Panc1 (cell line): ENCODE measurements around the gene JAK2. TPM values are rescaled to one million over a fixed set of nuclear protein-coding genes. Genes with fewer than 3 reads are reported as not detected.
"Not testable (repeated sequence)": the region's sequence is repeated elsewhere in the genome, so short reads cannot be mapped to it uniquely, and the experiment has no call there.

Source experiments
- ATAC-seq: fragments of 200-7000 bp; cut with Tn5 transposase; 2 replicates; pipeline ENCODE4 v1.9.1; 2020; ENCODE audit warnings: mild to moderate bottlenecking, moderate library complexity
- BruUV-seq: library from RNA; stranded (reverse); fragments of 400-500 nt; replicated peaks from 2 replicates; lab custom pipeline; 2021; lab: Mats Ljungman, UMichigan
- CTCF ChIA-PET: fragments of 300-600 bp; sonication (Branson Sonifier 250); formaldehyde crosslinking; loops from one replicate; lab custom pipeline; 2022; ENCODE audit warnings: antibody characterized with exemption; lab: Charles Lee
- POLR2A ChIA-PET: fragments of 300-600 bp; sonication (Branson Sonifier 250); formaldehyde crosslinking; loops from one replicate; lab custom pipeline; 2022; ENCODE audit warnings: antibody characterized with exemption; lab: Charles Lee
- DNase-seq: peaks from one replicate; pipeline ENCODE4 v3.0.0-alpha.2; 2010; ENCODE audit warnings: low read depth, low spot score
- H3K27ac ChIP-seq: 2 replicates; pipeline ENCODE4 v1.5.1; 2011; ENCODE audit warnings: mild to moderate bottlenecking, low read length, inconsistent platforms
- H3K27me3 ChIP-seq: fragments of 200-500 bp; sonication (Bioruptor generic); 2 replicates; pipeline ENCODE4 v1.6.0; 2014; ENCODE audit warnings: low read length, inconsistent platforms; ENCODE audit not compliant: control insufficient read depth, insufficient read depth
- H3K36me3 ChIP-seq: fragments of 200-500 bp; sonication (Bioruptor generic); 2 replicates; pipeline ENCODE4 v1.5.1; 2014; ENCODE audit warnings: inconsistent platforms, mild to moderate bottlenecking, low read length, moderate library complexity; ENCODE audit not compliant: control insufficient read depth, insufficient read depth
- H3K4me1 ChIP-seq: 2 replicates; pipeline ENCODE4 v1.5.1; 2011; ENCODE audit warnings: inconsistent platforms, mild to moderate bottlenecking, low read length, moderate library complexity; ENCODE audit not compliant: control insufficient read depth, insufficient read depth
- H3K4me3 ChIP-seq, 2 experiments: 2 replicates each; pipeline ENCODE4 v1.5.1; 2011 to 2012; ENCODE audit warnings: low read depth in 2 of 2, low read length in 2 of 2, mild to moderate bottlenecking in 2 of 2, inconsistent platforms in 1 of 2, moderate library complexity in 1 of 2
- H3K9me3 ChIP-seq: fragments of 200-500 bp; sonication (Bioruptor generic); 2 replicates; pipeline ENCODE4 v1.5.1; 2014; ENCODE audit warnings: low read depth, mild to moderate bottlenecking, inconsistent platforms, low read length, moderate library complexity; ENCODE audit not compliant: control insufficient read depth, insufficient read depth
- CTCF ChIP-seq: fragments of 450-650 bp; IDR thresholded peaks from 2 replicates; pipeline ENCODE4 v1.5.1; 2017; ENCODE audit warnings: mild to moderate bottlenecking
- POLR2AphosphoS5 ChIP-seq: IDR thresholded peaks from 2 replicates; pipeline ENCODE4 v1.6.1; 2012; ENCODE audit warnings: mild to moderate bottlenecking, low read depth, low read length, moderate library complexity
- REST ChIP-seq, 2 experiments: IDR thresholded peaks; 2 replicates each; pipeline ENCODE4 v1.6.1; 2011 to 2012; ENCODE audit warnings: low read depth in 2 of 2, control low read depth in 1 of 2, low read length in 1 of 2, mild to moderate bottlenecking in 1 of 2, moderate library complexity in 1 of 2; ENCODE audit not compliant: insufficient read depth in 1 of 2
- SIN3A ChIP-seq: IDR thresholded peaks from 2 replicates; pipeline ENCODE4 v1.6.1; 2012; ENCODE audit warnings: low read depth, mild to moderate bottlenecking, low read length, moderate library complexity, borderline replicate concordance; ENCODE audit not compliant: insufficient read depth
- TCF7L2 ChIP-seq: IDR thresholded peaks from 2 replicates; pipeline ENCODE4 v1.6.1; 2011; ENCODE audit warnings: mild to moderate bottlenecking, low read depth, low read length, inconsistent platforms
- in situ Hi-C: cut with HindIII; loops from 2 replicates; pipeline ENCODE4 v1.10.0; 2016; ENCODE audit warnings: low sequenced_read_pairs, low pct_unique_long_range_greater_than_20kb
- intact Hi-C: fragments of 100-400 bp; cut with micrococcal nuclease; formaldehyde crosslinking; loops from one replicate; pipeline ENCODE4 v1.10.0; 2022; ENCODE audit not compliant: unreplicated experiment
- total RNA-seq: library from RNA; stranded (reverse); gene quantifications from one replicate; pipeline ENCODE4 v1.2.1, GENCODE V29; 2021; ENCODE audit not compliant: unreplicated experiment

The JAK2 gene
- total RNA-seq, 1 experiment from 2014 or later = 2.3 TPM

GRCh38 chr9:4938496-4938895 lies 46.6 kb upstream of the JAK2 start:
- Histone ChIP-seq H3K27me3 (no peaks in the 10 kb centered on the region), H3K4me1 (no peaks in the 10 kb centered on the region), H3K36me3 (no peaks in the 10 kb centered on the region), H3K4me3 (no peak overlapping the region), H3K27ac (no peak overlapping the region), H3K9me3 (no peaks in the 10 kb centered on the region)
- intact Hi-C loops (no loop called here), in situ Hi-C loops (no loop called here)
- POLR2A ChIA-PET = no interaction called here
- ATAC-seq = no peak
- CTCF ChIA-PET = no interaction called here
- no TSS peak for BruUV-seq
- no peak for DNase-seq
- TF ChIP-seq TCF7L2 = no peak
- no peak for TF ChIP-seq SIN3A
- no peak for TF ChIP-seq POLR2AphosphoS5
- TF ChIP-seq CTCF = no peak
- TF ChIP-seq REST (IDR thresholded peaks at IDR 0.05; ENCODE audit: insufficient read depth in 1 of 2, low read depth in 2 of 2, low read length in 1 of 2) = no peak

- Histone ChIP-seq H3K4me3 (no peak overlapping the region), H3K27ac (no peak overlapping the region), H3K36me3 (no peaks in the 10 kb centered on the region), H3K9me3 (no peaks in the 10 kb centered on the region), H3K4me1 (no peaks in the 10 kb centered on the region), H3K27me3 (no peaks in the 10 kb centered on the region)
- in situ Hi-C loops (no loop called here), intact Hi-C loops (no loop called here)
- CTCF ChIA-PET = no interaction called here
- no peak for TF ChIP-seq REST (IDR thresholded peaks at IDR 0.05; ENCODE audit: insufficient read depth in 1 of 2, low read depth in 2 of 2, low read length in 1 of 2)
- TF ChIP-seq SIN3A = no peak
- TF ChIP-seq CTCF = no peak
- no peak for TF ChIP-seq POLR2AphosphoS5
- no peak for TF ChIP-seq TCF7L2
- DNase-seq (no peak), ATAC-seq (no peak)
- BruUV-seq = no TSS peak
- POLR2A ChIA-PET = no interaction called here
These were observed 45.9 kb upstream of the JAK2 start for GRCh38 chr9:4939118-4939561.

GRCh38 chr9:4942042-4942691 lies 42.9 kb upstream of the JAK2 start:
- DNase-seq, H3K27me3 ChIP-seq, POLR2A ChIA-PET, H3K4me1 ChIP-seq, H3K27ac ChIP-seq, H3K4me3 ChIP-seq, CTCF ChIA-PET, H3K9me3 ChIP-seq, H3K36me3 ChIP-seq, ATAC-seq, in situ Hi-C loops, BruUV-seq, intact Hi-C loops: not testable (repeated sequence)
